ENCODE data around the gene TOM1L1.

- TF ChIP-seq, protein P1, sequence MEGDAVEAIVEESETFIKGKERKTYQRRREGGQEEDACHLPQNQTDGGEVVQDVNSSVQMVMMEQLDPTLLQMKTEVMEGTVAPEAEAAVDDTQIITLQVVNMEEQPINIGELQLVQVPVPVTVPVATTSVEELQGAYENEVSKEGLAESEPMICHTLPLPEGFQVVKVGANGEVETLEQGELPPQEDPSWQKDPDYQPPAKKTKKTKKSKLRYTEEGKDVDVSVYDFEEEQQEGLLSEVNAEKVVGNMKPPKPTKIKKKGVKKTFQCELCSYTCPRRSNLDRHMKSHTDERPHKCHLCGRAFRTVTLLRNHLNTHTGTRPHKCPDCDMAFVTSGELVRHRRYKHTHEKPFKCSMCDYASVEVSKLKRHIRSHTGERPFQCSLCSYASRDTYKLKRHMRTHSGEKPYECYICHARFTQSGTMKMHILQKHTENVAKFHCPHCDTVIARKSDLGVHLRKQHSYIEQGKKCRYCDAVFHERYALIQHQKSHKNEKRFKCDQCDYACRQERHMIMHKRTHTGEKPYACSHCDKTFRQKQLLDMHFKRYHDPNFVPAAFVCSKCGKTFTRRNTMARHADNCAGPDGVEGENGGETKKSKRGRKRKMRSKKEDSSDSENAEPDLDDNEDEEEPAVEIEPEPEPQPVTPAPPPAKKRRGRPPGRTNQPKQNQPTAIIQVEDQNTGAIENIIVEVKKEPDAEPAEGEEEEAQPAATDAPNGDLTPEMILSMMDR (IDR thresholded peaks at IDR 0.05; ENCODE audit: low read depth, low read length, missing input control): no peak
- TF ChIP-seq, protein P2, sequence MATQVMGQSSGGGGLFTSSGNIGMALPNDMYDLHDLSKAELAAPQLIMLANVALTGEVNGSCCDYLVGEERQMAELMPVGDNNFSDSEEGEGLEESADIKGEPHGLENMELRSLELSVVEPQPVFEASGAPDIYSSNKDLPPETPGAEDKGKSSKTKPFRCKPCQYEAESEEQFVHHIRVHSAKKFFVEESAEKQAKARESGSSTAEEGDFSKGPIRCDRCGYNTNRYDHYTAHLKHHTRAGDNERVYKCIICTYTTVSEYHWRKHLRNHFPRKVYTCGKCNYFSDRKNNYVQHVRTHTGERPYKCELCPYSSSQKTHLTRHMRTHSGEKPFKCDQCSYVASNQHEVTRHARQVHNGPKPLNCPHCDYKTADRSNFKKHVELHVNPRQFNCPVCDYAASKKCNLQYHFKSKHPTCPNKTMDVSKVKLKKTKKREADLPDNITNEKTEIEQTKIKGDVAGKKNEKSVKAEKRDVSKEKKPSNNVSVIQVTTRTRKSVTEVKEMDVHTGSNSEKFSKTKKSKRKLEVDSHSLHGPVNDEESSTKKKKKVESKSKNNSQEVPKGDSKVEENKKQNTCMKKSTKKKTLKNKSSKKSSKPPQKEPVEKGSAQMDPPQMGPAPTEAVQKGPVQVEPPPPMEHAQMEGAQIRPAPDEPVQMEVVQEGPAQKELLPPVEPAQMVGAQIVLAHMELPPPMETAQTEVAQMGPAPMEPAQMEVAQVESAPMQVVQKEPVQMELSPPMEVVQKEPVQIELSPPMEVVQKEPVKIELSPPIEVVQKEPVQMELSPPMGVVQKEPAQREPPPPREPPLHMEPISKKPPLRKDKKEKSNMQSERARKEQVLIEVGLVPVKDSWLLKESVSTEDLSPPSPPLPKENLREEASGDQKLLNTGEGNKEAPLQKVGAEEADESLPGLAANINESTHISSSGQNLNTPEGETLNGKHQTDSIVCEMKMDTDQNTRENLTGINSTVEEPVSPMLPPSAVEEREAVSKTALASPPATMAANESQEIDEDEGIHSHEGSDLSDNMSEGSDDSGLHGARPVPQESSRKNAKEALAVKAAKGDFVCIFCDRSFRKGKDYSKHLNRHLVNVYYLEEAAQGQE (IDR thresholded peaks at IDR 0.05): peak; percentile 27
- TF ChIP-seq, protein P3, sequence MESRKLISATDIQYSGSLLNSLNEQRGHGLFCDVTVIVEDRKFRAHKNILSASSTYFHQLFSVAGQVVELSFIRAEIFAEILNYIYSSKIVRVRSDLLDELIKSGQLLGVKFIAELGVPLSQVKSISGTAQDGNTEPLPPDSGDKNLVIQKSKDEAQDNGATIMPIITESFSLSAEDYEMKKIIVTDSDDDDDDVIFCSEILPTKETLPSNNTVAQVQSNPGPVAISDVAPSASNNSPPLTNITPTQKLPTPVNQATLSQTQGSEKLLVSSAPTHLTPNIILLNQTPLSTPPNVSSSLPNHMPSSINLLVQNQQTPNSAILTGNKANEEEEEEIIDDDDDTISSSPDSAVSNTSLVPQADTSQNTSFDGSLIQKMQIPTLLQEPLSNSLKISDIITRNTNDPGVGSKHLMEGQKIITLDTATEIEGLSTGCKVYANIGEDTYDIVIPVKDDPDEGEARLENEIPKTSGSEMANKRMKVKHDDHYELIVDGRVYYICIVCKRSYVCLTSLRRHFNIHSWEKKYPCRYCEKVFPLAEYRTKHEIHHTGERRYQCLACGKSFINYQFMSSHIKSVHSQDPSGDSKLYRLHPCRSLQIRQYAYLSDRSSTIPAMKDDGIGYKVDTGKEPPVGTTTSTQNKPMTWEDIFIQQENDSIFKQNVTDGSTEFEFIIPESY (IDR thresholded peaks at IDR 0.05): peak; percentile 47
- TF ChIP-seq GABPA (IDR thresholded peaks at IDR 0.05 in 1 of 2, conservative IDR thresholded peaks at IDR 0.05 in 1 of 2): no peak
- TF ChIP-seq YY1 (IDR thresholded peaks at IDR 0.05): no peak
- peak; percentile 14 for TF ChIP-seq NR2F2 (IDR thresholded peaks at IDR 0.05)
- peak in 1 of 2 donors; percentile 26 for TF ChIP-seq EGR1 (IDR thresholded peaks at IDR 0.05; ENCODE audit: low read depth in 2 of 2)
- TF ChIP-seq RAD21 (IDR thresholded peaks at IDR 0.05): peak; percentile 34 to 58
Measured at GRCh38 chr17:54859187-54859586, 41.5 kb upstream of the TOM1L1 start.

All from liver (tissue), 3 donors.